ENCODE data around the gene RTL10.

DNA sequence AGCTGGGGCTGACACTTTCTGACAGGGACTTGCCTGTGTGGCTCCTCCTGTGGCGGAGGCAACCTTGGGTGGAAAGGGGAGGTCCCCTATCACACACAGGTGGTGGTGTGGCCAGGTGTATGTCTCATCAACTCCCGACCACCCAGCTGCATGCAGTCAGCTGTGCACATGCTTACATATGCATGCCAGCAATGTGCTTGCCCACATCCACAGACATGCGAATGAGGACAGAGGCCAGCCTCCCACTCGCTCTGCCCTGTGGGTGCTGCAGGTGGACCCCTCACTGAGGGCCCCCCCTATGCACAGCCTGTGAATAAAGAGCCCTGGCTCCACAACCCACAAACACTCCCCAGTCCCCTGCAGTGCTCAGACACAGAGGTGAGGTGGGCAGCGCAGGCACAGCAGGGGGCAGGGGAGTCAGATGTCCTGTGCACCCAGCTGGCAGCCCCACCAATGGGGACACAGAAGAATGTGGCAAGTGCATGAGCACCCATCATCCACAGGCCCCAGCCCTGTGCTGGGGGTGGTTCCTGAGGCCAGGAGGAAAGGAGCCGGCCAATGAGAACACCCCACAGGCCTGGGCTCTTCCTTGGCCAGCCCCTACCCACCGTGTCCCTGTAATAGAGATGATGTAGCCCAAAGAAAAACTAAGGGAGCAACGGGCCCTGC, 9.5 kb downstream of the RTL10 start:
- TF ChIP-seq, protein P1, sequence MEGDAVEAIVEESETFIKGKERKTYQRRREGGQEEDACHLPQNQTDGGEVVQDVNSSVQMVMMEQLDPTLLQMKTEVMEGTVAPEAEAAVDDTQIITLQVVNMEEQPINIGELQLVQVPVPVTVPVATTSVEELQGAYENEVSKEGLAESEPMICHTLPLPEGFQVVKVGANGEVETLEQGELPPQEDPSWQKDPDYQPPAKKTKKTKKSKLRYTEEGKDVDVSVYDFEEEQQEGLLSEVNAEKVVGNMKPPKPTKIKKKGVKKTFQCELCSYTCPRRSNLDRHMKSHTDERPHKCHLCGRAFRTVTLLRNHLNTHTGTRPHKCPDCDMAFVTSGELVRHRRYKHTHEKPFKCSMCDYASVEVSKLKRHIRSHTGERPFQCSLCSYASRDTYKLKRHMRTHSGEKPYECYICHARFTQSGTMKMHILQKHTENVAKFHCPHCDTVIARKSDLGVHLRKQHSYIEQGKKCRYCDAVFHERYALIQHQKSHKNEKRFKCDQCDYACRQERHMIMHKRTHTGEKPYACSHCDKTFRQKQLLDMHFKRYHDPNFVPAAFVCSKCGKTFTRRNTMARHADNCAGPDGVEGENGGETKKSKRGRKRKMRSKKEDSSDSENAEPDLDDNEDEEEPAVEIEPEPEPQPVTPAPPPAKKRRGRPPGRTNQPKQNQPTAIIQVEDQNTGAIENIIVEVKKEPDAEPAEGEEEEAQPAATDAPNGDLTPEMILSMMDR (IDR thresholded peaks at IDR 0.05; ENCODE audit: insufficient read depth, low read length, poor library complexity, severe bottlenecking), result no peak
- TF ChIP-seq EZH2phosphoT487 (conservative IDR thresholded peaks at IDR 0.05; ENCODE audit: low read length), result no peak
